CD4-positive, alpha-beta T cell (primary cell): ENCODE results near the gene GSTM4. TPM values are rescaled to one million over a fixed set of nuclear protein-coding genes. Genes with fewer than 3 reads are reported as not detected.

ENCODE experiments used
- ATAC-seq: fragments of 200-7000 bp; cut with Tn5 transposase; one replicate; pipeline ENCODE4 v1.10.0; 2022; ENCODE audit warnings: mild to moderate bottlenecking; ENCODE audit not compliant: poor library complexity
- CTCF ChIA-PET: fragments of 350-600 bp; sonication (Branson Sonifier 250); formaldehyde crosslinking; loops from one replicate; lab custom pipeline; 2021; ENCODE audit warnings: antibody characterized with exemption, inconsistent platforms; lab: Charles Lee
- POLR2A ChIA-PET: fragments of 350-600 bp; sonication (Branson Sonifier 250); formaldehyde crosslinking; loops from one replicate; lab custom pipeline; 2021; ENCODE audit warnings: antibody characterized with exemption, inconsistent platforms; lab: Charles Lee
- DNase-seq, 14 experiments: peaks; one replicate each; pipeline ENCODE4 v3.0.0-alpha.2; 2013 to 2020; ENCODE audit warnings: mixed read lengths in 2 of 14
- H3K27ac ChIP-seq, 2 donors: one replicate each; pipeline versions ENCODE4 v1.5.1 to v1.7.0; 2013; ENCODE audit warnings: low read length in 2 of 2, low read depth in 1 of 2, mild to moderate bottlenecking in 1 of 2
- H3K27me3 ChIP-seq, 2 experiments: 1 replicate in 1 of 2; 2 replicates in 1 of 2; pipeline versions ENCODE4 v1.6.1 to v1.7.0; 2013; ENCODE audit warnings: low read length in 2 of 2, control low read depth in 1 of 2, mild to moderate bottlenecking in 1 of 2, moderate library complexity in 1 of 2; ENCODE audit not compliant: insufficient read depth in 2 of 2, control insufficient read depth in 1 of 2
- H3K36me3 ChIP-seq: one replicate; pipeline ENCODE4 v1.6.1; 2013; ENCODE audit warnings: low read length, control low read depth; ENCODE audit not compliant: insufficient read depth
- H3K4me1 ChIP-seq: one replicate; pipeline ENCODE4 v1.6.1; 2013; ENCODE audit warnings: low read length, control low read depth; ENCODE audit not compliant: insufficient read depth
- H3K4me3 ChIP-seq: one replicate; pipeline ENCODE4 v1.5.1; 2013; ENCODE audit warnings: mild to moderate bottlenecking, low read length, moderate library complexity
- H3K9me3 ChIP-seq, 2 experiments: 1 replicate in 1 of 2; 2 replicates in 1 of 2; pipeline versions ENCODE4 v1.6.1 to v1.7.0; 2013; ENCODE audit warnings: low read length in 2 of 2, mild to moderate bottlenecking in 2 of 2, control low read depth in 1 of 2, moderate library complexity in 1 of 2; ENCODE audit not compliant: control insufficient read depth in 1 of 2, insufficient read depth in 1 of 2
- H3K27ac Mint-ChIP-seq: one replicate; pipeline ENCODE4 v1.8.0; 2020; ENCODE audit warnings: mixed read lengths
- H3K27me3 Mint-ChIP-seq: one replicate; pipeline ENCODE4 v1.8.0; 2021; ENCODE audit warnings: mixed read lengths
- H3K36me3 Mint-ChIP-seq: one replicate; pipeline ENCODE4 v1.8.0; 2021; ENCODE audit warnings: low read depth, mixed read lengths
- H3K4me1 Mint-ChIP-seq: one replicate; pipeline ENCODE4 v1.8.0; 2021; ENCODE audit warnings: low read depth, mixed read lengths
- H3K4me3 Mint-ChIP-seq: one replicate; pipeline ENCODE4 v1.8.0; 2020; ENCODE audit warnings: mild to moderate bottlenecking, mixed read lengths
- H3K9me3 Mint-ChIP-seq: one replicate; pipeline ENCODE4 v1.8.0; 2020; ENCODE audit warnings: mixed read lengths
- intact Hi-C, 2 experiments: fragments of 100-400 bp; cut with DNase I in 1 of 2; cut with micrococcal nuclease in 1 of 2; formaldehyde crosslinking; loops; one replicate each; pipeline versions ENCODE4 v1.15.1 to v1.9.0; 2023 to 2025; cut with DNase I, micrococcal nuclease
- polyA plus RNA-seq, 2 donors: library from polyadenylated mRNA; unstranded; fragments of 120-200 nt; gene quantifications; one replicate each; pipeline ENCODE4 v1.2.1, GENCODE V29; 2013
- total RNA-seq, 174 experiments: library from RNA in 2 of 174; stranded (reverse) in 2 of 174; gene quantifications; one replicate each; pipeline ENCODE4 v1.2.3 and lab custom pipeline; 2021 to 2026
- TF ChIP-seq, protein P1 (sequence below): fragments of 200-600 bp; IDR thresholded peaks from one replicate; pipeline ENCODE4 v1.8.0; 2022; ENCODE audit warnings: antibody characterized with exemption, mild to moderate bottlenecking

GSTM4 gene
- total RNA-seq (10 to 100 TPM; 17.7 to 20.7 TPM), total RNA-seq (lab: John Stamatoyannopoulos, UW) (0.64 to 22.0 (median 5.0) reads per million in 172 experiments)
- 22.2 TPM for polyA plus RNA-seq (2013, experiment 1 of 2)
- polyA plus RNA-seq (2013, experiment 2 of 2): 2.0 TPM

DNA sequence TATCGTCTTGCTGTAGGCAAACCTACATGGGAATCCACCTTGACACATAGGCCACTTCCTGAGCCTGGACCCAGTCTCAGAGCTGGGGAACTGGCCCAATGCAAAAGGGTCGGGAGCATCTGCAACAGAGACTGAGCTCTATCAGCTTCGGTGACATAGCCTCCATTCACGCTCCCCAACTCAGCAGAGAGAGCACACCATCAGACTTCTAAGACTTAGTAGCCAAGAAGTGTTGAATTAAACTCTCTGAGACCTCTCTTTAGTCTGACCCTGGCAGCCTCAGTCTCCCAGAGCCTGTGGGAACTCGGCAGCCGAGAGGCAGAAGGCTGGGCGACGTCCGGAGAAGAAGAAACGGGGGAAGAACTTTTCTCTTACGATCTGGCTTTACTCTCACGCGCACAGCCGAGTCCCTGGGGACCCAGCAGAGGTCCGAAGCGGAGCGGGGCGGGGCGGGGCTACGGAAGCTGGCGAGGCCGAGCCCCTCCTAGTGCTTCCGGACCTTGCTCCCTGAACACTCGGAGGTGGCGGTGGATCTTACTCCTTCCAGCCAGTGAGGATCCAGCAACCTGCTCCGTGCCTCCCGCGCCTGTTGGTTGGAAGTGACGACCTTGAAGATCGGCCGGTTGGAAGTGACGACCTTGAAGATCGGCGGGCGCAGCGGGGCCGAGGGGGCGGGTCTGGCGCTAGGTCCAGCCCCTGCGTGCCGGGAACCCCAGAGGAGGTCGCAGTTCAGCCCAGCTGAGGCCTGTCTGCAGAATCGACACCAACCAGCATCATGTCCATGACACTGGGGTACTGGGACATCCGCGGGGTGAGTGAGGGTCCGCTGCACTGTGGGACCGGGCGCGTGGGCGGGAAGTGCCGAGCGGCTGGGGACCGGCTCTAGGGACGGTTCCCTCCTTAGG lies at the start of gene GSTM4:
GSTM4 (plus strand) TSS at position 485 of the 905 bp plus-strand sequence; CDS start at position 776, 291 bp downstream.
- peak; percentile 83 for ATAC-seq
- DNase-seq: peak; percentile 26 to 75 (median 54)
- Histone ChIP-seq H3K36me3 (no peaks in the 10 kb centered on the region), H3K9me3 (no peaks in the 10 kb centered on the region), H3K27ac (peak within 1 kb of the TSS in 1 of 2 donors; percentile 43), H3K27me3 (no peaks in the 10 kb centered on the region), H3K4me1 (peaks cover 16% of the 10 kb centered on the region), H3K4me3 (peak within 1 kb of the TSS; percentile 99)
- H3K4me1 Mint-ChIP-seq: peaks cover 41% of the 10 kb centered on the region
- peak within 1 kb of the TSS; percentile 87 for H3K27ac Mint-ChIP-seq
- H3K36me3 Mint-ChIP-seq: peaks cover 38% of the 10 kb centered on the region
- POLR2A ChIA-PET: interaction anchor here (0.6 to 2.7 kb wide), 9 partner anchors 12 to 379 kb away, joined by 3 to 9 read pairs (median 4); partner anchors contain the start of genes AHCYL1, GNAI3, GSTM1 and GSTM2
- TF ChIP-seq, protein P1, sequence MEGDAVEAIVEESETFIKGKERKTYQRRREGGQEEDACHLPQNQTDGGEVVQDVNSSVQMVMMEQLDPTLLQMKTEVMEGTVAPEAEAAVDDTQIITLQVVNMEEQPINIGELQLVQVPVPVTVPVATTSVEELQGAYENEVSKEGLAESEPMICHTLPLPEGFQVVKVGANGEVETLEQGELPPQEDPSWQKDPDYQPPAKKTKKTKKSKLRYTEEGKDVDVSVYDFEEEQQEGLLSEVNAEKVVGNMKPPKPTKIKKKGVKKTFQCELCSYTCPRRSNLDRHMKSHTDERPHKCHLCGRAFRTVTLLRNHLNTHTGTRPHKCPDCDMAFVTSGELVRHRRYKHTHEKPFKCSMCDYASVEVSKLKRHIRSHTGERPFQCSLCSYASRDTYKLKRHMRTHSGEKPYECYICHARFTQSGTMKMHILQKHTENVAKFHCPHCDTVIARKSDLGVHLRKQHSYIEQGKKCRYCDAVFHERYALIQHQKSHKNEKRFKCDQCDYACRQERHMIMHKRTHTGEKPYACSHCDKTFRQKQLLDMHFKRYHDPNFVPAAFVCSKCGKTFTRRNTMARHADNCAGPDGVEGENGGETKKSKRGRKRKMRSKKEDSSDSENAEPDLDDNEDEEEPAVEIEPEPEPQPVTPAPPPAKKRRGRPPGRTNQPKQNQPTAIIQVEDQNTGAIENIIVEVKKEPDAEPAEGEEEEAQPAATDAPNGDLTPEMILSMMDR: no peak
- H3K4me3 Mint-ChIP-seq: peak within 1 kb of the TSS; percentile 98
- no peaks in the 10 kb centered on the region for H3K27me3 Mint-ChIP-seq
- intact Hi-C loops: no loop called here
- no peaks in the 10 kb centered on the region for H3K9me3 Mint-ChIP-seq
- CTCF ChIA-PET: interaction anchor here (1.4 to 2.8 kb wide), 2 partner anchors 15 to 16 kb away, joined by 5 to 10 read pairs; no protein-coding TSS in a partner anchor

DNA sequence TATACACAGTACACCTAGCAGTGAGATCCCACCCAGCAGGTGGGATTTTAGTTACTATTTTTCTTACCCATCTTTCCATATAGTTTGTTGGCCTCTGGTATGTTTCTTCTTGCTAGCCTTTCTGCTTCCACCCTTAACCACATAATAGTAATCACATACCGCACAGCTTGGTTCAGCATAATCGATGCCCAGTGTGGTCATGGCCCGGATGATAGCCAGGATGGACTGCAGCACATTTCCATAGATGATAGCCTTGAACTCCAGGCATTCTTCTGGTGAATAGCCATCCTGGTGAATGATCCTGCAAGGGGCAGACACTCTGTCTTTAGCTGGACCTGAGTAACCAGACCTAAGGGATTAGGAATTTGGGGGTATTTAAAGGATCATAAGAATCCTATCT lies 46.0 kb upstream of the GSTM4 start:
- H3K4me3 Mint-ChIP-seq: no peak overlapping the region
- ATAC-seq: no peak
- H3K27me3 ChIP-seq: no peaks in the 10 kb centered on the region
- H3K27me3 Mint-ChIP-seq: no peaks in the 10 kb centered on the region
- H3K36me3 ChIP-seq: no peaks in the 10 kb centered on the region
- no peak overlapping the region for H3K27ac Mint-ChIP-seq
- intact Hi-C loops: loop anchor here in 1 of 2 experiments (5.0 kb wide), 2 partner anchors 33 to 52 kb away; no protein-coding TSS in a partner anchor
- no peak for DNase-seq
- no peak overlapping the region for H3K4me3 ChIP-seq
- H3K9me3 Mint-ChIP-seq: no peaks in the 10 kb centered on the region
- H3K27ac ChIP-seq: no peak overlapping the region
- TF ChIP-seq, protein P1: no peak
- CTCF ChIA-PET: no interaction called here
- no peaks in the 10 kb centered on the region for H3K4me1 ChIP-seq
- H3K36me3 Mint-ChIP-seq: no peaks in the 10 kb centered on the region
- peaks cover 5% of the 10 kb centered on the region for H3K4me1 Mint-ChIP-seq
- POLR2A ChIA-PET: interaction anchor here (1.3 to 1.4 kb wide), 2 partner anchors 9 to 61 kb away, joined by 3 to 4 read pairs; partner anchors contain the start of gene GNAI3
- no peaks in the 10 kb centered on the region for H3K9me3 ChIP-seq

DNA sequence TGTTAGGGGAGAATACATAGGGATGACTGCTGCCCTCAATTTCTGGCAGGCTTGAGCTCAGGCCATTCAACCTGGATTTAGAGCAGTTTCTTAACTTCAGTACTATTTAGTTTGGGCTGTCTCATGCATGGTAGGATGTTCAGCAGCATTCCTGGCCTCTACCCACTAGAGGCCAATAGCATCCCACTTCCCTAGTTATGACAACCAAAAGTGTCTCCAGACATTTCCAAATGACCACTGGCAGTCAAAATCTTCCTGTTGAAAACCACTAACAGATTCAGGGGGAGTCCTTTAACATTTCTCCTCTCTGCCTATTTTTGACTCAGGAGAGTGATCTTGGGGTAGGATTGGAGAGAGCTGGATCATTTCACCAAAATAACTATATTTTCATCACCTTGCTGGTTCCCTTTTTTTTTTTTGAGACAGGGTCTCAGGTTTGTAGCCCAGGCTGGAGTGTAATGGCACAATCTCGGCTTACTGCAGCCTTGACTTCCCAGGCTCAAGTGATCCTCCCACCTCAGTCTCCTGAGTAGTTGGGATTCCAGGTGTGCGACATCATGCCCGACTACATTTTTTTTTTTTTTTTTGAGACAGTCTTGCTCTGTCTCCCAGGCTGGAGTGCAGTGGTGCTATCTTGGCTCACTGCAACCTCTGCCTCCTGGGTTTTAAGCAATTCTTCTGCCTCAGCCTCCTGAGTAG lies 45.1 kb upstream of the GSTM4 start:
- Mint-ChIP-seq H3K27ac (no peak overlapping the region), H3K27me3 (no peaks in the 10 kb centered on the region), H3K36me3 (no peaks in the 10 kb centered on the region), H3K4me1 (peaks cover 3% of the 10 kb centered on the region), H3K4me3 (no peak overlapping the region), H3K9me3 (no peaks in the 10 kb centered on the region)
- Histone ChIP-seq H3K9me3 (no peaks in the 10 kb centered on the region), H3K36me3 (no peaks in the 10 kb centered on the region), H3K27me3 (no peaks in the 10 kb centered on the region), H3K27ac (no peak overlapping the region), H3K4me3 (no peak overlapping the region), H3K4me1 (peaks cover 3% of the 10 kb centered on the region)
- CTCF ChIA-PET: no interaction called here
- POLR2A ChIA-PET: no interaction called here
- DNase-seq (no peak), ATAC-seq (no peak)
- intact Hi-C loops: loop anchor here in 1 of 2 experiments (5.0 kb wide), 2 partner anchors 33 to 52 kb away; no protein-coding TSS in a partner anchor
- TF ChIP-seq, protein P1: no peak
